Measurements from ENCODE around the gene ZNF106. TPM values are rescaled to one million over a fixed set of nuclear protein-coding genes. Genes with fewer than 3 reads are reported as not detected.

ZNF106 gene
- total RNA-seq, 1 experiment from 2014 or later, result 28.5 TPM

DNA sequence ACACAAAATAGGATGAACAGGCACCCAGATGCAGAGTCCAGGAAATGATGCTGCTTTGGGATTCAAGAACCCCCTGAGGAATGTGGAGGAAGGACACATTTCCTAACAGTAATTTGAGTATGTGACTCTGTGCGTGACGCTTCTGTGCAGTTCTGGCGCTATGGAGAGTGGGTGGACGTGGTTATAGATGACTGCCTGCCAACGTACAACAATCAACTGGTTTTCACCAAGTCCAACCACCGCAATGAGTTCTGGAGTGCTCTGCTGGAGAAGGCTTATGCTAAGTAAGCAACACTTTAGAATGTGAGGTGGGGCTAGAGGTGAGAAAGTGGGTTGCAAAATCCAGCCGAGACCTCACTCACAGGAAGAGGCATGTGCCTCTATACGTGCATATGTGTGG lies 103.3 kb downstream of the ZNF106 start:
- Histone ChIP-seq H3K36me3 (ENCODE audit: control insufficient read depth in 1 of 2, insufficient read depth in 2 of 2, low read length in 2 of 2) (no peaks in the 10 kb centered on the region), H3K9me2 (ENCODE audit: insufficient read depth) (no peaks in the 10 kb centered on the region), H3K27me3 (ENCODE audit: insufficient read depth, low read length) (no peaks in the 10 kb centered on the region), H3K4me2 (ENCODE audit: low read length) (no peak overlapping the region), H3K79me2 (ENCODE audit: insufficient read depth, low read length) (no peaks in the 10 kb centered on the region), H3K4me3 (replicated peaks in 1 of 2; ENCODE audit: low read depth in 1 of 2, low read length in 2 of 2) (no peak overlapping the region), H3K9me3 (ENCODE audit: control insufficient read depth in 1 of 2, insufficient read depth in 1 of 2, low read depth in 1 of 2, low read length in 2 of 2) (no peaks in the 10 kb centered on the region), H4K20me1 (ENCODE audit: insufficient read depth) (no peaks in the 10 kb centered on the region), H3K27ac (ENCODE audit: low read depth, low read length) (no peak overlapping the region), H2AFZ (ENCODE audit: low read depth, low read length, poor library complexity, severe bottlenecking) (no peak overlapping the region), H3K4me1 (ENCODE audit: control insufficient read depth in 1 of 2, insufficient read depth in 2 of 2, low read length in 2 of 2) (no peaks in the 10 kb centered on the region), H3K9ac (ENCODE audit: low read length) (no peak overlapping the region)
- intact Hi-C loops (cut with micrococcal nuclease), result loop anchor here (5.0 kb wide), 1 partner anchor 320 kb away; no protein-coding TSS in a partner anchor
- ChIA-PET POLR2A (no interaction called here), CTCF (no interaction called here), RAD21 (ENCODE audit: low non-redundant PET in 1 of 2, low total read pairs in 2 of 2, uncharacterized antibody in 2 of 2, unreplicated experiment in 2 of 2) (no interaction called here)
- BruUV-seq (replicated peaks), result no TSS peak
- ATAC-seq, result no peak
- TF ChIP-seq, protein P1, sequence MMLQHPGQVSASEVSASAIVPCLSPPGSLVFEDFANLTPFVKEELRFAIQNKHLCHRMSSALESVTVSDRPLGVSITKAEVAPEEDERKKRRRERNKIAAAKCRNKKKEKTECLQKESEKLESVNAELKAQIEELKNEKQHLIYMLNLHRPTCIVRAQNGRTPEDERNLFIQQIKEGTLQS (IDR thresholded peaks at IDR 0.05), result no peak
- TF ChIP-seq ZFX (IDR thresholded peaks at IDR 0.05) (no peak), POLR2AphosphoS5 (IDR thresholded peaks at IDR 0.05; ENCODE audit: low read depth, low read length) (no peak), JUND (IDR thresholded peaks at IDR 0.05) (no peak), CTCF (IDR thresholded peaks at IDR 0.05 in 2 of 3, conservative IDR thresholded peaks at IDR 0.05 in 1 of 3; ENCODE audit: borderline replicate concordance in 1 of 3, insufficient read depth in 1 of 3, low read depth in 2 of 3, low read length in 2 of 3) (no peak), CBX3 (IDR thresholded peaks at IDR 0.05; ENCODE audit: low read depth) (no peak), SP1 (IDR thresholded peaks at IDR 0.05; ENCODE audit: low read depth) (no peak), CEBPB (IDR thresholded peaks at IDR 0.05; ENCODE audit: low read depth) (no peak), RAD21 (IDR thresholded peaks at IDR 0.05; ENCODE audit: low read depth) (no peak), EZH2 (IDR thresholded peaks at IDR 0.05) (no peak), ZNF274 (IDR thresholded peaks at IDR 0.05; ENCODE audit: low read depth, low read length) (no peak)
- TF ChIP-seq, protein P2, sequence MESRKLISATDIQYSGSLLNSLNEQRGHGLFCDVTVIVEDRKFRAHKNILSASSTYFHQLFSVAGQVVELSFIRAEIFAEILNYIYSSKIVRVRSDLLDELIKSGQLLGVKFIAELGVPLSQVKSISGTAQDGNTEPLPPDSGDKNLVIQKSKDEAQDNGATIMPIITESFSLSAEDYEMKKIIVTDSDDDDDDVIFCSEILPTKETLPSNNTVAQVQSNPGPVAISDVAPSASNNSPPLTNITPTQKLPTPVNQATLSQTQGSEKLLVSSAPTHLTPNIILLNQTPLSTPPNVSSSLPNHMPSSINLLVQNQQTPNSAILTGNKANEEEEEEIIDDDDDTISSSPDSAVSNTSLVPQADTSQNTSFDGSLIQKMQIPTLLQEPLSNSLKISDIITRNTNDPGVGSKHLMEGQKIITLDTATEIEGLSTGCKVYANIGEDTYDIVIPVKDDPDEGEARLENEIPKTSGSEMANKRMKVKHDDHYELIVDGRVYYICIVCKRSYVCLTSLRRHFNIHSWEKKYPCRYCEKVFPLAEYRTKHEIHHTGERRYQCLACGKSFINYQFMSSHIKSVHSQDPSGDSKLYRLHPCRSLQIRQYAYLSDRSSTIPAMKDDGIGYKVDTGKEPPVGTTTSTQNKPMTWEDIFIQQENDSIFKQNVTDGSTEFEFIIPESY (IDR thresholded peaks at IDR 0.05; ENCODE audit: extremely low read depth, insufficient replicate concordance, low read length), result no peak
- DNase-seq (ENCODE audit: low read depth, low spot score), result no peak
